ENCODE measurements around the gene TAS1R2. TPM values are rescaled to one million over a fixed set of nuclear protein-coding genes. Genes with fewer than 3 reads are reported as not detected.
"Not testable (repeated sequence)": the region's sequence is repeated elsewhere in the genome, so short reads cannot be mapped to it uniquely, and the experiment has no call there.

Gene TAS1R2
- total RNA-seq, 1 donor from 2014 or later = not detected

GRCh38 chr1:18868801-18869424 lies 9.5 kb upstream of the TAS1R2 start:
- DNase-seq (ENCODE audit: low read depth) = no peak

GRCh38 chr1:18868354-18868753 lies 8.9 kb upstream of the TAS1R2 start:
- no peak for DNase-seq (ENCODE audit: low read depth)

- DNase-seq (ENCODE audit: low read depth) = no peak
Measured at GRCh38 chr1:18866846-18867245, 7.4 kb upstream of the TAS1R2 start.

GRCh38 chr1:18866314-18866713 lies 6.9 kb upstream of the TAS1R2 start:
- peak; percentile 42 for DNase-seq (ENCODE audit: low read depth)

GRCh38 chr1:18865176-18865575 lies 5.7 kb upstream of the TAS1R2 start:
- DNase-seq (ENCODE audit: low read depth) = no peak

GRCh38 chr1:18861590-18861989 lies 2.1 kb upstream of the TAS1R2 start:
- no peak for DNase-seq (ENCODE audit: low read depth)

- DNase-seq (ENCODE audit: low read depth) = no peak
Measured at GRCh38 chr1:18861082-18861481, 1.6 kb upstream of the TAS1R2 start.

GRCh38 chr1:18858070-18858688 lies 1.3 kb downstream of the TAS1R2 start:
- no peak for DNase-seq (ENCODE audit: low read depth)

GRCh38 chr1:18856435-18856834 lies 3.0 kb downstream of the TAS1R2 start:
- no peak for DNase-seq (ENCODE audit: low read depth)

GRCh38 chr1:18855573-18855972 lies 3.9 kb downstream of the TAS1R2 start:
- no peak for DNase-seq (ENCODE audit: low read depth)

- no peak for DNase-seq (ENCODE audit: low read depth)
Measured at GRCh38 chr1:18854331-18855025, 5.0 kb downstream of the TAS1R2 start.

GRCh38 chr1:18852501-18852900 lies 7.0 kb downstream of the TAS1R2 start:
- DNase-seq (ENCODE audit: low read depth) = no peak

GRCh38 chr1:18849261-18849711 lies 10.2 kb downstream of the TAS1R2 start:
- no peak for DNase-seq (ENCODE audit: low read depth)

- DNase-seq (ENCODE audit: low read depth) = not testable (repeated sequence)
Measured at GRCh38 chr1:18847723-18848122, 11.7 kb downstream of the TAS1R2 start.

GRCh38 chr1:18840145-18840544 lies 19.3 kb downstream of the TAS1R2 start:
- DNase-seq (ENCODE audit: low read depth) = no peak

GRCh38 chr1:18836654-18837053 lies 22.8 kb downstream of the TAS1R2 start:
- no peak for DNase-seq (ENCODE audit: low read depth)

- not testable (repeated sequence) for DNase-seq (ENCODE audit: low read depth)
Measured at GRCh38 chr1:18832319-18832718, 27.1 kb downstream of the TAS1R2 start.

GRCh38 chr1:18831656-18832055 lies 27.8 kb downstream of the TAS1R2 start:
- DNase-seq (ENCODE audit: low read depth) = no peak

GRCh38 chr1:18830596-18830995 lies 28.9 kb downstream of the TAS1R2 start:
- DNase-seq (ENCODE audit: low read depth) = no peak

- DNase-seq (ENCODE audit: low read depth) = no peak
Measured at GRCh38 chr1:18829671-18830070, 29.8 kb downstream of the TAS1R2 start.

- no peak for DNase-seq (ENCODE audit: low read depth)
Measured at GRCh38 chr1:18828224-18828623, 31.2 kb downstream of the TAS1R2 start.

- DNase-seq (ENCODE audit: low read depth) = no peak
Measured at GRCh38 chr1:18823438-18823837, 36.0 kb downstream of the TAS1R2 start.

Measured in renal cortical epithelial cell (primary cell).